ENCODE measurements around the gene C4orf51.

The C4orf51 gene

DNA sequence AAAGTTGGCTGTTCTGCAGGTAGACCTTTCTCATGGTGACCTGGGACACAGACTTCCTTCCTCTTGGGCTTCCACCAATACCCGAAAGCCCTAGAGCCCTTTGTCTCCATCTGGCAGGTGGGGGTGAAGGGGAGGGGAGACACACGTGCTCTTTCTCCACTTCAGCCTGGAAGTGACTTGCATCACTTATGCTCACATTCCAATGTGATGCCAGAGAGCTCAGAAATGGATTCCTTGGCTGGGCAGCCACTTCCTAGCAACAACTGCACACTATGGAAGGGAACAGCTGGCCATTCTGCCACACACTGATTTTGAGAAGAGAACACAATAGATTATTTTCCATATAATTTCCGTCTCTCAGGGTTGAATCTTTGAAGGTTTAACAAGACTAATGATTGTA, 36.3 kb downstream of the C4orf51 start:
- no peak for DNase-seq

DNA sequence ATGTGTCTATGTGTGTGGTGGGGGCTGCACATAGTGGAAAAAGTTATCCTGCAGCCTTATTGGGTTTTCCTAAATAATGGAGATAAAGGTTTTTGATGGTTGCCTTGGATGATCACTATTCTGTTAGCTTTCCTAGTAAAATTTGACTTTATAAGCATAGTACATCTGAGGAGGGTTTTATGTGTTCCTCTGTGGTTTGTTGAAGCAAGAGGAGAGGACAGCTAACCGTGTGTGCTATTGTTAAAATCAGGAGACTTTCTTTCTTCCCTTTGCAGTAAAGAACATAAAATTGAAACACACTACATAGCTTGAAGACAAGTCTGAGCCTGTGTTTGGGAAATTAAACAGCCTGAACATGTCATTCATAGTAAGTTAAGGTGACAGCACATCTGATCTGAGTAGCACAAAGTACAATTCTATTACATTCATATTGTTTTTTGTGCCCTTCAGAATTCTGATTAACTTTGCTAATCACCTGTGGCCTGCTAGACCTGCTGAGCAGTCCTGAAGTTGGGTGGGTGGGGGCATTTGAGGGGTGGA, 36.8 kb downstream of the C4orf51 start:
- no peak for DNase-seq

DNA sequence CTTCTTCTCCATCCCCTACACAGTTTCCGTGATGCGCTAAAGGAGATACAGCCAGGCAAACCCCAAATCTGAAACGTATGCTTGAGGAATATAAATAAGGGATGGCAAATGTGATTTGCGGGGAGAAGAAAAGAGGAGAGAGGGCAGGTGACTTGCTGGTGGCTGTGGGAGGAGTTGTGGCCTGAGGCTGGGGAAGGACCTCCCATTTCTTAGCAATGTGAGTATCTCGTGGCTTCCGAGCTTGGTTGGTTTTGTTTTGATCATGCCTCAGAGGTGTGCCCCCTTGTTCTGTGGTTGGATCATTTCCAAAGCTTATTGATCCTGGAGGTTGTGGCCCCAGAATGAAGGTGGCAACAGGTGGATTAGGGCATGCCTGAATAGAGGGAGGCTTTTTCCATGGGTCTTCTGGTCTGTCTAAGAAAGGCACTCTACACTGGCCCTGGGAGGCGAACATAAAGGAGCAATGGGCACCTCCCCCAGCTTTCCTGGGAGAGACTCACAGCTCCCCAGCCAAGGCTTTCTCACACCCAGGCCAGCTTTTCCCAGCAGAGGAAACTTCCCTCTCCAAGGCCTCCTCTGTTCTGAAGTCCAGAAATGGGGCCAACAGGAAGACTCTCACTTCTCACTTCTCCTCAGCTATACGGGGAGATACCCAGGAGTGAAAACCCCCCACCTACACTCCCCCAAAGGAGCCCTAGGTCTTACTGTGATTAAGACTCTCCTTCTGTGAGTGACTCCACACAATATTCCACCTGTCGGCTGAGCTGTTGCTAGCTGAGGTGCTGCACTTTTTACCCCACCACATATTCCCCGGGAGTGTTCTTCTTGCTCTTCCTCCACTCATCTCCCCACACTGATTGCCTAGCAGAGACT, 40.0 kb downstream of the C4orf51 start:
- DNase-seq = no peak

DNA sequence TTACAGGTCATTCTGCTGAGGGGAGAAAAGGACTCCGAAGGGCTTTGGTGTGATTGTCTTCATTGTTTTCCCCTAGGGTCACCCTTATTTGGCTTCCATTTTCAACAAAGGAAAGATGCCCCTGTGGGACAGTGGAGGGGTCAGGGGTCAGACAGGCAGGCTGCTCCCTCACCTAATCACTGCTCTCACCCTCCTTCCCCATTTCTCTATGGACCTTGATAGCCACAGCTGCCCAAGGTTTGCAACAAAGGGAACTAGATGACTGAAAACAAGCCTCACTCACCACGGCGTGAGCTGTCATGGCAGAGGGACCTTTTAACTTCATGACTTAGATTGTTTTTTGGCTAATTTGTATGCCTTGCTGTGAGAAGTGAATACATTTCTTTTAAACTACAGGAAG, 40.7 kb downstream of the C4orf51 start:
- DNase-seq = no peak

DNA sequence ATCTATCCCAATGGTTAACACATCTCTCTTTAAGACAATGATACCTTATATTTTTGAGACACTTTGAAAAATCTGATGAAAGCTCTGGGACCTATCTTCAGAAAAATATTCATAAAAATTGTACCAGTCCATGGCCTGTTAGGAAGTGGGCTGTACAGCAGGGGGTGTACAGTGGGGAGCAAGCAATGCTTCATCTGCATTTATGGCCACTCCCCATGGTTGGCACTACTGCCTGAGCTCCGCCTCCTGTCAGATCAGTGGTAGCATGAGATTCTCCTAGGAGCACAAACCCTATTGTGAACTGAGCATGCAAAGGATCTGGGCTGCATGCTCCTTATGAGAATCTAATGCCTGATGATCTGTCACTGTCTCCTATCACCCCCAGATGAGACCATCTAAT, 42.6 kb downstream of the C4orf51 start:
- no peak for DNase-seq

DNA sequence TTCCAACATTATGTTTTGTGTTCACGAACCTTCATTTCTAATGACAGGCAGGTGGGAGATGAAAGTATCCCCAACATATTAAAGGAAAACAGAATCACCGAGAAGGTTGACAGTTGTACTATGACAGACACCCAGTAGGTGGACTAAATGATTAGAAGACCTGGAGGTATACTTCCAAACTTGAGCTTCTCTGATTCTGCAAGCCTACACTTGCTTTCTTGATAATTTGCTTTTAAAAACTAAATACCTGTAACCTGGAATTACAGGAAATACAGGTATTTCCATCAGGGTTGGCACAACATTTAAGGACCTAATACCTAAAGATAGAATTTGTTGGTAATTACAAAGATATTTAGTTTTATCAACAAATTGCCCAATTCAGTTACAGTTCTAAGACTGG, 43.4 kb downstream of the C4orf51 start:
- no peak for DNase-seq

DNA sequence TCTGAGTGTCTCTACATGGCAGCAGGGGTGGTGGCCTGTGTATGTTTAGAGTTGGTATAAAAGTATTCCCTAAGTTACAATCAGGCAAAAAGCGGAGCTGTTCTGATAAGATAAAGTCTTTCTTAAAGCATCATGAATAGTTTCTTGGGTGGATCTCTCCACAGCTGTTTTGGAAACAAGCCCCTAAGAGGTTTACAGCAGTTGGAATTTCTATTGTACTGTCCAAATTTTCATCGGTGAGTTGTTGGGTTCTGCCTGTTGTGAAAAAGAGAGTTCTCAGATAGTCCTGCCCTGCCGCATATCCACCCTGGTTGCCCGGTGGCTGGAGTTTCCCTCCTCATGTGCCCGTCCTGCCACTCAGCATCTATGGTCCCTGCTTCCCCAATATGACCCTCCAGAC, 50.1 kb downstream of the C4orf51 start:
- no peak for DNase-seq

DNA sequence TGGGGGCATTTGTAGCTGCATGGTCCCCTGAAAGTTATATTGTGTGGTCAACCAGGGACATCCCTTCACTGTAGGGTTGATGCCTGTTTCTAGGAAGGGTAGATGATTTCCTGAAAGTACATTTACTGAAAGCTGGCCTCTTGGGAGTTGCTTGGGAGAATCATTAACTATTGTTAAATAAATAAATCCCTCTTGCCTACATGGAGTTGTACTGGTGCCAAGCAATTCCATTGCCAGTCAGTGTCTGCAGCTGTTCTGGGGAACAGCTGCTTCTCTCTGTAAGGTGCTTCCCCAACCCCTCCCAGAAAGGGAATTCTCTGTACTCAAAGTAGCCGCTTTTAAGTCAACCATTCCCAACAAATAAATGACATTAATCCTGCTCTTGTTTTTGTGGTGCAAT, 51.1 kb downstream of the C4orf51 start:
- DNase-seq = no peak

DNA sequence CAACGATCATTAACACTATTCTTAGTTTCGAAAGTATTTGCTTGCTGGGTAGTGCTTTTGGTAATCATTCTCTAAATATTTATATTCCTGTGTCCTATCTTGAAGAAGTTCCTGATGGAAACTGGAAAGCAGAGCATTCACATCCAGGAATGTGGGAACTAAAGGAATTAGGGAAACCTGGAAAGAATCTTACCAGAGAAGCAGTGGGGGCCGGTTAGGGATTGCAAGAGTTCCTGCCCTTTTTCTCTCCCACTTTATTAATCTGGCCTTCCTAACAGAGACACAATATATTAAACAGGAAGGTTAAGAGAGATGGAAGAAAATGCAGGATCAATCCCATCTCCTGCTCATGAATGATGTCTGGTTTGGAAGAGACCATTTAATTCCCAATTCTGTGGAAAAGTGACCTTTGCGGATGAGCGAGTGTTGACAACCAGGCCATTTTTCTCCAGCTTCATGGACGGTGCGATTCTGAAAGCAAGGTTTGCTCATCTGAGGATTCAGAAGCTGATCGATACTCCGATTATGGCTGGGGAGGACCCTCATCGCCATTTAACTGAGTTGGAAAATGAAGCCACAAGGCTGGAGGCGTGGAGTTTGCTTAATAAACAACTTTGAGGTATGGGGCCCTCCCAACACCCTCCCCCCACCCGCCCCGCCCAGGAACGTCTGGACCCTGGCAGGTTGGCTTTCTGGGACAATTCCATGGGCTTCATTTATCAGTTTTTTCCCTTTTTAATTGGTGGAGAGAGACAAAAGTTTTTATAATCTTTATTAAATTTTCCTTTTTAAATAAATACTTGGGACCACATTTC, 52.3 kb downstream of the C4orf51 start:
- DNase-seq = no peak

DNA sequence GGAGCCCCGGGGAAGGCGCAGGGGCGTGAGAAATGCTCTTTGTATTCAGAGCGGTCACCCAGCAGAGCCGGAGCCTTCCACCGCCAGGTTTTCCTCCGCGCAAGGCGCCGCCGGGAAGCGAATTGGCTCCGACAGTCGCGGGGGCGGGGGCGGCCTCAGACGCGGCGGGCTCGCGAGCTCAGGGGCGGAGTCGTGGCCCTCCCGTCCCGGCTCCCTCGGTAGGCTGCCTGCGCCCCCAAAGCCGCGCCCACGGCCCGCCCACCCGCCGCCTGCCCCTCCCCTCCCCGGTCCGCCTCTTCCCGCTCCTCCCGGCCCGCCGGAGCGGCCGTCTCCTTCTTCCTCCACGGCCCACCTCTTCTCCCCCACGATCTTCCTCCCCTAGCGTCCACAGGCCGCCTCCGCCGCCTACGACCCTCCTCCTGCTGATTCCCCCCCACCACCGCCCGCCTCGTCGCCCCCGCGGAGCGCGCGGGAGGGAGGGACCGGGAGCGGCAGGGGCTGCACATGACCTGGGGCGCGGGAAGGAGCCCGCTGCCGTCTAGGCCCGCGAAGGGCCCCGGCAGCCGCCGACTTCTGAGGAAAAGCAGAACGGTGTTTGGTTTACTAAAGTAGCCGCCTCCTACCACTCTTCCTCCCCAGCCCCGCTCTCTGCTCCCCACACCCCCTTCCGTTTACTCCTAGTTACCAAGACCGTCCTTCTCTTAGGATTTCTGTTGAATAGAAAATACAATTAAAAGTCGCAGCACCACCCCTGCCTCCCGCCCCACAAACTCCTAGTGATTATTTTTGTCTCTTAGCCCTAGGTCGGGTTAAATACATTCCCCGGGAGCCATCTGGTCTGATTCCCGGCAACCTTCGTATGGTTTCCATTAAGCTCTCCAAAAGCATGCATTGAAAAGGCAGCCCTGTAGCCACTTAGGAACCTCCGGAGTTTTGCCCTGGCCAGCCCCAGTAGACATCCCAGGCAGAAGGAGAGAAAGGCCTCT, 53.2 kb downstream of the C4orf51 start:
- no peak for DNase-seq

DNA sequence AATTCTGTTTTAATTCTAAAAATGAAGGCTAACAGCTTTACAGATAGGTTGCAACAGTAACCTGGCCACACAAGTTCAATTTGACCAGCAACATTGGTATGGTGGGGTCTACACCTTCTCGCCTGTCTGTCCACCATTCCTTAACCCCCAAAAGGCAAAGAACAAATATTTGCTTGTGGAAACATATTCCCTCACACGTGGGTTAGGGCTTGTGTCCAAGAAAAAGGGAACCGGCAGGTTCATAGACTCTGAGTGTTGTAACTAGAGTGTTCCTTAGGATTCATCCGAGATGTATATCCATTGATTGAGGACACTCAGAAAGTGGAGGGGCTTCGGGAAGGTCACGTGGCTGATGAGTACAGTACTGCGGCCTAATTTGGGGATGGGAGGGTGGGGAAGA, 54.1 kb downstream of the C4orf51 start:
- DNase-seq = no peak

DNA sequence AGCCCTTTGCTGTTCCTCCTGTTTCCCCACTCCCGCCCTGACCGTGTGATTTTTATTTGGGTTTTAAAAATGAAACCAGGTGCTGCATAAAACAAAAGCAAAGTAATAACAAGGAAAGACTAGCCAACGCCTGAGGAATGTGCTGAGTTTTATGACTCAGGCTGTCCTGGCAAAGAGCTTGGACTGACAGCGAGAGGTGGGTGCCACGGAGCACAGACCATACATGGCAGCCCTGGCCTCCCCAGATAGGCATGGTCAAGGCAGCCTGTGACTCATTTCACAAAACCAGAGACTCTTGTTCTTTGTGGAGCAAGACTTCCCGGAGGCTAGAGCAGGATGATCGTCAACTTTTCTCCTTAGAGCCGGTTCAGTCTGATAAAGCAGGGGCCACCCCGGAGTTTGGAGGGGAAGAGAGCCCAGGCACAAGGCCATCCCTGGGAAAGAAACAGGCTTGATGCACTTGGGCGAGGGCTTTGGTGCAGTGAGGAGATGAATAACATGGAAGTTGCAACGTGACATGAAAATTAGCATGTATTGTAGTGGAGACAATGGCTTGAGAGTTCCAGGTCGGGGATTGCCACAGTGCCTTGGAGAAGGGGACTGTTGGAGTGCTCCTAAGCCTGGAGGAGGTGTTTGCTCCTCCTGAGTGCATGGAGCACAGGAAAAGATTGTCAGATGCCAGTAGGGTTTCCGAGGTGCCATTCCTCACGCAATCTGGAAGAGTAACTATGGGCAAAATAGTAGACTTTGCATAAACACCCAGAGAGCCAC, 54.8 kb downstream of the C4orf51 start:
- no peak for DNase-seq

DNA sequence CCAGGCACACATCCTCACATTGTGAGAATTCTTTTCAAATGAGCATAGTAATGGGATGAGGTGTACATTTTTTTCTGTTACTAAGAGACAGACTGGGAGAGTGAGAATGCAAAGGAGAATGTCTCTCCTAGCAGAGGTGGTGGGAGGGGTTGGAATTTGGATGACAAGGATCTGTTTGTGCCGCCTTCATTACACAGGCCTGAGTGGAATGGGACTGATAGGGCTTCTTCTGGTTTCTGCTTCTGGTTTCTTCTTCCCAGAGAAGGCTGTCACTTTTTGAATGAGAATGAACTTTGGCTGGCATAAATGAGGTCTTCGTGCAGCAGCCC, 55.4 kb downstream of the C4orf51 start:
- no peak for DNase-seq

DNA sequence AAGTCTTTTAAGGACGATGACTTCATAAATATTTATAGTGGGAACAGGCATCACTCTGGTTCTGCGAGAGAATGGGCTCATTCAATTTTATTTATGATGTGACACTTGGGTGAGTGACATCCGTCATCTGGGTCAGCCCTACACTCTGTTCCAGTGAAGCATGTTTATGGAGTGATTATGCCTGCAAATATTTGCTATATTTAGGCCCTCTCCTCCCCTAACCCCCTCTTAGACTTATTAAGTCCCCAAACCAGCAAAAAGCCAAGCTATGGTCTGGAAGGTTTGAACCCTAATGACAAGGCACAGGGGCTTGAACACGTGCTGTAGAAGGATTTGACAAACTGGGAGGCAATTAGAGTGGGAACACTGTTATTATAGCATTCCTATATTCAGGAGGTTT, 55.9 kb downstream of the C4orf51 start:
- no peak for DNase-seq

DNA sequence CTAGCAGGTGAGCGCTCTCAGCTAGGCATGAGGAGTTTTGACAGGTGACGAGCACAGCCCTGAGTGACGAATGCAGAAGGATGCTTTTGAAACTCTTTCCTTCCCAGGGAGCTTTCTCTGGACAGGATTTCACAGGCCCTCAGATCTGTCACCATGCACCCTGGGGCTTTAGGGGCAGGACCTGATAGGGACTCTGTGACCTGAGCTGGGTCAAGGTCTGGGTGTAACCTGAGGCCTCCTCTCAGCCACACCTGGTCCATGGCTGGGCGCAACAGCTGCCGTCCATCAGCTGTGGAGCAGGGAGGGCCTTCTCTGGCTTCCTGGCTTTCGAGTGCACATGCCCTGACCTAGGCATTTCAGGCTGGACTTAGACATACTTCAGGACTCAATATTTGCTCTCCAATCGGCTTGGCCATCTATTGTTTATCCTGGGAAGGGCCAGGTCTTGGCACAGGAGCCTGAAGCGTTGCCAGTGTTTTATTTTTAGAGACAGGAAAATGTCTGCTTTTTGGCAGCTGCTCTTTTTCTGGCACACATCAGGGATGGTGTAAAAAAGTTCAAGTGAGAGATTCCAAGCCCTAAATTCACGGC, 56.4 kb downstream of the C4orf51 start:
- DNase-seq = no peak

DNA sequence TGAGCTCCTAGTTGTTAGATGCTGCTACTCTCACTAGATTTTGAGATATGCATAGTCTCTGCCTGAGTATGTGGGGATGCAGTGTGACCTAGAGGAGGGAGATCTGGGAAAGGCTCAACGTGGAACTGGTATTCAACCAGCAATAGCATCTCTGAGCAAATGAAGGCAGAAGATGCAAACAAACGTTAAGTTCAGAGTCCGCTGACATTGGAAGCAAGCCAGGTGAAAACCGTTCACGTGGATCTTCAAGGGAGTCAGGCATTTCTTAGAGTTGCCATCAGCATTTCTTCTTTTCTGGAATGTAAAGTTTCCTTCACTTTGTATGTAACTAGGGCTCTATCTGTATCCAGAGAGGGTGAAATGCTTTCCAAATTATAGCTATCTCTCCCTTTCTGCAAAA, 59.9 kb downstream of the C4orf51 start:
- DNase-seq = no peak

DNA sequence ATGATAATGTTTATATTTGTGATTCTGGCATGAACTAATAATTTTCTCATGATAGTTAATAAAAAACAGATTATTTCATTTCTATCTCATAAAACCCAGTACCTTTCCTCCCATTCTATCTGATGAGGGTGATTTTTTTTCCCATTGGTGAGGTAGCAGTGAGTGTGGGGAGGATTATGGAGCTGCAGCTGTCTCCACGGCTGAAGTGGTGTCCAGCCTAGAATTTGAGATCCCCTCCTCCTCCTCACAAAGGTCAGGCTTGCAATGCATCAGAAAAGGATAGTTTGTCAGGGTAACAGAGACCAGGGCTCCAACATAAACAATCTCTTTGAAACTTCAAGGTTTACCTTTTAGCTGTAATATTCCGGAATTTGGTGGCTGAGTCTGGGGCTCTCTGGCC, 60.9 kb downstream of the C4orf51 start:
- DNase-seq = no peak

DNA sequence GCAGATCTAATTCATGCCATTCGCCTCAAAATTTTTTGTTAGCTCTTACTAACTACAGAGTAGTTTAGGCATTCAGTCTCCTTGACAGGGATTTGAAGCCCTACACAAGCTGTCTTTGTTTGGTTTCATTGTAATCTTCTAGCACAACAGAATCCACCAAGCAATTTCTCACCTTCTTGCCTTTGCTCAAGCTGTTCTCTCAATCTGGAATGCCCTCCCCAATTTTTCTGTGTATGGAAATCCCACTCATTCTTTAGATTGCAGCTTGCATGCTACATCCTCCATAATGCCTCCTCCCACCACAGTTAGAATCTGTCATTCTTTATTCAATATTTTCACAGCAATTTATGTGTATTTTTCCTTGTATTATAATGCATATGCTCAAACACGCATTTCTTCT, 63.7 kb downstream of the C4orf51 start:
- no peak for DNase-seq

DNA sequence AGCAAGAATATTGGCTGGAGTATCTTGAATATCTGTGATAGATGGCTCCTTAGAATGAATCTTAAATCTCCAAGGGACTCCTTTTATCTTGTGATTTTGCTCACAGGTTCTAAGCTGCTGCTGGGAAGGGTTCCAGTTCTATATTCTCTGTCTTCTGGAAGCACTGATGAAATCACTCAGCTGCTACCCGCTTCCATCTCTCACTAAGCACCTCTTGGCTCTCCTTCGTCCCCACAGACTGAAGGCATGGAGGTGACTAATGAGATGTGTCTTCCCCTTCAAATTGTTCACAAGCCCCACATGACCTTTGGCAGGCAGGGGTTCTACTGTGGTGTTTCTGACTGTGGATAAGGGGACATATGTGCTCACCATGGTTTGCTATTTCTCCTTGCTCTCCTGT, 75.9 kb downstream of the C4orf51 start:
- DNase-seq = no peak

DNA sequence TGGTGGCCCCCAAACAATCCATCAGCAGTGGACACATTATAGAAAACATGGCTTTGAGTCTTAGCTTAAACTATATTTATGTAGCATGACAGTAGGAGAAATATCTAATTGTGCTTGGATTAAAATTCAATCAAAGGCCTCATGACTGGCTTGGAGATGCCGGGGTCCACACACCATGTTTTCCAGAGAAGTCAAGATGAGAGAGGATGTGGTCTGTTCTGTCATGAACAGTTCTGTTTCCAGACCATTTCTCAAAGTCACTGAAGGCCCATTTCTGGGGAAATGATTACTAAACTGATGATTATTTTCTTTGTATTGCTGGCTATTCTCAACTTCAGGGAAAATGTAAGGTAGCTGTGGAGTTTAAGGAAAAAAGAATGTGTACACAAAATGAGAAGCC, 76.3 kb downstream of the C4orf51 start:
- no peak for DNase-seq

DNA sequence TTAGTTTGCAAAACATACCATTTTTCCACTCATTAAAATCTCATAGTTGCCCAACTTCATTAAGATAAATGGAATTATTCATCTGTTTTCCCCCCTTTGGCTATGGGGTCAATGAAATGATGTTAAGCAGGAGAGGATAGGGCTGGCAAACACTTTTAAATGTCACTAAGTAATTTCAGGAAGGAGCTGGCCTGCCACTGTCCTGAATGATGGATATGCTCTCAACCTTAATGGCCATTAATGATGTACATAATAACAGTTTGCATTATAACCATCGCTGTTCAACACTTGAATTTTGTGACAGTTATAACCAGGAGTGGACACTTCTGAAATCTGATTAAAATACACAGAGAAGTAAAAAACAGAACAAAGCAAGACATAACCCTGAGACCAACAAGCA, 77.2 kb downstream of the C4orf51 start:
- no peak for DNase-seq

DNA sequence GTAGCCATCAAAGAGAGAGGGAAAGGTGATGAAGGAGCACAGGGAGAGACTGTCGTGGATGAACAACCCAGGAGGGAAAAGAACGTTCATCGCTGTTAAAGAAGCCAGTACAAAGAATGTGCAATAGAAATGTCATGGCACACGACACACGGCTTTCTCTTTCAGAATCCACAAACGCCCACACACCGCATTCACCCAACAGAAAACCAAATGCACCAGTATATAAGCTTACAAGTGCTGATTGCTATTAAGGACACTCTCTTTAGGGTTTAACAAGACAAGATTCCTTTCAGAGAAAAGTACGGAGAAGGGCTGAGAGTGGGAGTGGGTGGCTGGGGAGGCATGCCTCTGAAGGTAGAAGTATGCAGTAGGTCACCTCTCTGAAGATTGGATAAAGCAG, 80.2 kb downstream of the C4orf51 start:
- no peak for DNase-seq
